Left renal pelvis (tissue), 4 donors: ENCODE results near the gene TMEM44. TPM values are rescaled to one million over a fixed set of nuclear protein-coding genes. Genes with fewer than 3 reads are reported as not detected.
"Not testable (repeated sequence)": the region's sequence is repeated elsewhere in the genome, so short reads cannot be mapped to it uniquely, and the experiment has no call there.

Experiments used
- DNase-seq, 4 donors: peaks; one replicate each; pipeline ENCODE4 v3.0.0-alpha.2; 2013; ENCODE audit warnings: low read depth in 4 of 4, low spot score in 3 of 4
- polyA plus RNA-seq, 4 donors: library from polyadenylated mRNA; unstranded; fragments of 120-200 nt; gene quantifications; one replicate each; pipeline ENCODE4 v1.2.1, GENCODE V29; 2013; ENCODE audit not compliant: insufficient read length in 4 of 4

TMEM44 gene
- polyA plus RNA-seq, 4 donors: 15.7 to 22.9 (median 19.5) TPM

DNA sequence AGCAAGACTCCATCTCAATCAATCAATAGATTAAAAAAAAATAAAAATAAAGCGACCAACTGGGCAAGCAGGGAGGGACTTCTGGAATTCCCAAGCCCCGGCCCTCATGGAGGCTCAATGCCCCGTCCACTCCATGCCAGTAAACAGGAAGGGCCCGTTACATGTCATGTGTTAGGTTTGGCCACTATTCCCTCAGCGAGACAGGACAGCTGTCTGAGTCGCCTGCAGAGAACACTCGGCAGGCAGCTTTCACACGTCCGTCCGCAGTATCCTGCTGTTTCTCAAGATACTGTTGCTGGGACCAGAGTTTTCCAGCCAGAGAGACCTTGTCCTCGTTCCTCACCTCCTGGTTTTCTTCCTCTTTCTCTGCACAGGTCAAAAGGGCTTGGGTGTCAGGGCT is 18.0 kb downstream of the TMEM44 start:
- DNase-seq: no peak

DNA sequence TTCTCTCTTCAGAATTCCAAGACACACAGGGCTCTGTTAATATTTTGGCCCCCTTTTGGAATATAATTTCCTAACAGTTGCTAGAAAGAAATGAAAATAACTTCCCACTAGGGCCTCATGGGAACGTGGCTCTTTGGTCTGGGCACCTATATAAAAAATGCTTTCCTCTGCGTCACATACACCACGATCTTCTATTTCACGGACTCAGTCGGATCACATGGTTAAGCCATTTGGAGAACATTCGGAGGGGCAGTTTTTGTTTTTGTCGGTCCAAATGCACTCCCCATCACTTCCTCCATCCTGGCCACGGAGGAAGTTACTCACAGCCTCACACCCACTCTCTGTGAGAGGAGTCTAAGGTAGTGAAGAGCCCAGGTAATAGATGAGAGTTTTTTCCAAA is 21.0 kb downstream of the TMEM44 start:
- no peak for DNase-seq

DNA sequence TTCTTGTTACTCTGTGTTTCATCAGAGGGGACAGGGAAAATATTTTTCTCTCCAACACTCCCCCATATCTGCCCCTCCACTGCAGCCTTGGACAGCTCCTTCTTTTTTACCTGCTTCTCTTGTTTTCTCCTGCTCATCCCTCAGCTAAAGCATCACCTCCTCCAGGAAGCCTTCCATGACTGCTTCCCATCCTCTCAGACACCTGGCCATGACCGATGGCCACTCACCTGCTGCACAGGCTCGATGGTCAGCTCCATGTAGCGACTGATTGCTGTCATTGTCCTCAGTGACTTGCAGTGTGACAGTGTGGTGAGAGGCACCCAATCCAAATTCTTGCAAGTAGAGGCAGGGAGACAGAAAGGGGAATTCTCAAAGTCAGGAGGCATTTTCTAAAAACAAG is 22.5 kb downstream of the TMEM44 start:
- no peak for DNase-seq

DNA sequence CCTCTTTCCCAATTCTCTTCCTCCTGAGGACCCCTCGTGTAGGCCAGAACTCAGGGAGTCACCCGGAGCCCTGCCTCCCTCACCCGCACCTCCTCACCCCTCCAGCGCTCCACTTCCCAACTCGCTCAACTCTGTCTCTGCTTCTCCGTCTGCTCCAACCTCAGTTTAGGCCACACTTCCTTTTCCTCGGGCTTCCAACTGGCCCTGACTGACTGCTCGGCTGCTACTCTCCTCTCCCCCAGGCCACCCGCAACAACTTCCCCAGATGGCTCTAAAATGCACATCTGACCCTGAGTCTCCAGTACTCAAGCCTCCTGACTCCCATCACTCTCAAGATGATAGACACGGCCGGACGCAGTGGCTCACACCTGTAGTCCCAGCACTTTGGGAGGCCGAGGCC is 23.6 kb downstream of the TMEM44 start:
- DNase-seq: no peak

DNA sequence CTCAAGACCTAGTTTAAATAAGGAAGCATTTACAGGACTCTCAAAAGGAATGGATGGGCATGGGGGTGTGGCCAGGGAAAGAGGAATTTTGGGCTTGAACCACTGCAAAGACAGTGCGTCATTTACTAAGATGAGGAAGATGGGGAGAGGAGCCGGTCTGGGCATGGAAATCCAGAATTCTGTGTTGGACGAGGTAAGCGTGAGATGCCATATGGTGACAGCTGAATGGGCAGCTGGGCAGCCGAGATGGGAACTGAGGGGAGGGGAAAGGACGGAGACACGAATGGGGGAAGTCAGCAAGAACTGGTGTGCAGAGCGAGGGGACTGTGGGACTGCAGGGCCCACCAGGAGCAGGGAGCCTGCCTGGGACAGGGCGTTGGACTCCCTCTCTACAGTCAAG is 24.2 kb downstream of the TMEM44 start:
- no peak for DNase-seq

DNA sequence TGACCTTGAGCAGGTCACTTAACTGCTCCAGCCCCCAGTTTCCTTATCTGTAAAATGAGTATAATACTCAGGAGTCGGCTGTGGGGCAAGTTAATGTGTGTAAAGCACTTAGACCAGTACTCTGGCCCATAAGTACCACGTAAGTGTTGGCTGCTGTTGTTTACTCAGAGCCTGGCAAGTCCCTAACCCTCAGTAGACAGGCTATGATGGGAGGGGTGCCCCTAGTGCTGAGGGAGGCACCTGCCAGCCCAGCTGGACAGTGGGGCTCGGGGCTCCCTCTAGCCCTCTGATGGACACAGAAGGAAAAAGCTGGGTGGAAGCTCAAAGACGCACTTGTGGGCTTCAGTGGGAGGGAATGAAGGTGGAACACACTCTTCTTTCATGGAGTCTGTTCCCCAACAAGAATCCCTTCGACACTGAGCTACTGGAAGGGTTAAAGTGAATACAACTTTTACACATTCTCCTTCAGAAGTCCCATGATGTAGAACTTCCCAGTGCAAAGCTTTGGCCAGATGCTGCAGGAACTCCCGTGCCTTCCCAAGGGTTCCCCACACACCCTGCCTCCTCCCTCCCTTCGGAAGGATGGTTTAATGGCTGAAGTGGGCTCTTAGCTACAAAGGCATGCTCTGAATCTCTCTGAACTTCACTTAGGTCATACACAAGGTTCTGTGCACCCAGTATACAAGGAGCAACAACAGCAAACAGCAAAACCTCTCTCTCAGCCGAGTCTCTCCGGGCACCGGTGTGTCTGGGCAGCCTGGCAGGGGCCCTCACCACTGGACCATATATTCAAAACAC is 25.4 kb downstream of the TMEM44 start:
- DNase-seq: no peak

DNA sequence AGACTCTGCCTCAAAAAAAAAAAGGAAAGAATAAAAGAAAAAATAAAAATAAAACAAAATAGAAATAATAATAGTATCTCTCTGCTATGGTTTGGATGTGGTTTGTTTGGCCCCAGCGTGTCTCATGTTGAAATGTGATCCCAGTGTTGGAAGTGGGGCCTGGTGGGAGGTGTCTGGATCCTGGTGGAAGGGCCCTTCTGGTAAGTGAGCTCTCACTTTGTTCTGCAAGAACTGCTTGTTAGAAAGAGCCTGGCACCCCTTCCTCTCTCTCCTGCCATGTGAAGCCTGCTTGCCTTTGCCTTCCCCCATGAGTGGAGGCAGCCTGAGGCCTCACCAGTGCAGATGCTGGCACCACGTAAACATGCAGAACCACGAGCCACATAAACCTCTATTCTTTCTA is 26.3 kb downstream of the TMEM44 start:
- DNase-seq: no peak

DNA sequence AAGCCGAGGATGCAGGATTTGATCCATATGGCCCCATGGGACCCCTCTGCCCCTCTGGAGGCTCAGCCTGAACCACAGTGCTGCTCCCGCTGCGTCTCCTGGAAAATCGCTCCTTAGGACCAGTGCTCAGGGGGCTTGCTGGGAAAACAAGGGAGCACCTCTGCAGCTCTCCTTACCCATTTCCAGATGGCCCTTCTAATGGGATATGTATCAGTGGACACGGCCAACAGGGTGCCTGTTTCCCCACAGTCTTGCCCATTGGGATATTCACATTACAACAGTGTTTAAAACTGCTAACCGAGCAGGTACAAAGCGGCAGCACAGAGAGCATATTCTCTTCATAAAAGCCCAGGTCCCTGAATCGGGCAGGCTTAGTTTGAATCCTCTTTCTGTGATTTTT is 27.1 kb downstream of the TMEM44 start:
- no peak for DNase-seq

DNA sequence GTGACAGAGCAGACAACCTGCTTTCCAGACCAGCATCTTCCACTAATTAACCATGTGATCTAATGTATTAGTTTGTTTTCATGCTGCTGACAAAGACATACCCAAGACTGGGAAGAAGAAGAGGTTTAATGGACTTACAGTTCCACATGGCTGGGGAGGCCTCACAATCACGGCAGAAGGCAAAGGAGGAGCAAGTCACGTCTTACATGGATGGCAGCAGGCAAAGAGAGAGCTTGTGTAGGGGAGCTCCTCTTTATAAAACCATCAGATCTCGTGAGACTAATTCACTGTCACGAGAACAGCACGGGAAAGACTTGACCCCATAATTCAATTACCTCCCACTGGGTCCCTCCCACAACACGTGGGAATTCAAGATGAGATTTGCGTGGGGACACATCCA is 27.9 kb downstream of the TMEM44 start:
- DNase-seq: not testable (repeated sequence)

DNA sequence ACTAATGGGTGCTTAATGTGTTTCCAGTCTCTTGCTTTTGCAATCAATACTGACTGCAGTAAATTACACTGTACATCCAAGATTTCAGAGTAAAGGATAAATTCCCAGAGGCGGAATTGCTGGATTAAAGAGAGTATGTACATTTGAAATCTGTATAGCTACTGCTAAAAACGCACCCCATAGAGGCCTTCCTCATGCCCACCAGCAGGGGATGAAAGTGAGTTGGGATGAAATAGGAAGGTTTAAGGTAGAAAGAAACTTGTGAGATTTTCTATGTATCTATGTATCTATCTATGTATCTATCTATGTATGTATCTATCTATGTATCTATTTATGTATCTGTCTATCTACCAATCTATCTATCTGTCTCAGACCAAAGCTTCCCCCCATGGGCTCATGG is 28.4 kb downstream of the TMEM44 start:
- DNase-seq: no peak

DNA sequence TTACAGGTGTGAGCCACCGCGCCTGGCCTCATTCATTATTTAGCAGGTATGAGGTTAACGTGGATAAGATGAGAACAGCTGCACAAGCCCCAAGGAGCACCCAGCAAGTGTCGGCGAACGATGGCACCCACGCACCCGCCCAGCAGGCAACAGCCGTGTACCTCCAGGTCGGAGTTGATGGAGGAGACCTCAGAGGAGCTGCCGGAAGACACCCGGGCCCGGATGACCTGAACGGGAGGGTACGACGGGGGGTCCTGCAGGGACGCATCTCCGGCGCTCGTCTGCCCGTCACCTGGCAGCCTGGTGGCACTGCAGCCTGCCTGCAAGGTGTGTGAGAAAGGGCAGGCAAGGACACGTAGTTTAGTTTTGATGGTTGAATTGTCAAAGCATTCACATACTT is 29.1 kb downstream of the TMEM44 start:
- no peak for DNase-seq

DNA sequence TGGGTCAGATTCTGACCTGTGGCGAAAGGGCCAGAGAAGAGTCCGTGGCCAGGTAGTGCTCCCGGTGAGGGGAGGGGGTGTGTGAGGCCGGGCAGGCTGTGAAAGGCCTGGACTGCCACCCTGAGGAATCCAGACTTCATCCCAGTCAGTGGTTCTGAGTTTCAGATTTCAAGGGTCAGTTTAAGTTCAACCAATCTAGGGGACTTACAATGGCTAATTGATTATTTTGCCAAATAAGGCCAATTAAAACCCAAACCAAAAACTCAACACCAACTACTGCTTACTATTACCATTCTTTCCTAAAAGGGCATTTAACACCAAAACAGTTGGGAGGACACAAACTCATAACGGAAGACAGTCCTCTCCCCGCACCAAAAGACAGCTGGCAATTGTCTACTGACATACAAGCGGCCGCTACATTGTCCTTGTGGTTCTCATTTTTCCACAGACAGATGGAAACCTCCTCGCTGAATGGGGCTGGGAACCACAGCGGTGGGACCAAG is 30.5 kb downstream of the TMEM44 start:
- DNase-seq: peak in 3 of 4 donors; percentile 45 to 67 (median 61)

DNA sequence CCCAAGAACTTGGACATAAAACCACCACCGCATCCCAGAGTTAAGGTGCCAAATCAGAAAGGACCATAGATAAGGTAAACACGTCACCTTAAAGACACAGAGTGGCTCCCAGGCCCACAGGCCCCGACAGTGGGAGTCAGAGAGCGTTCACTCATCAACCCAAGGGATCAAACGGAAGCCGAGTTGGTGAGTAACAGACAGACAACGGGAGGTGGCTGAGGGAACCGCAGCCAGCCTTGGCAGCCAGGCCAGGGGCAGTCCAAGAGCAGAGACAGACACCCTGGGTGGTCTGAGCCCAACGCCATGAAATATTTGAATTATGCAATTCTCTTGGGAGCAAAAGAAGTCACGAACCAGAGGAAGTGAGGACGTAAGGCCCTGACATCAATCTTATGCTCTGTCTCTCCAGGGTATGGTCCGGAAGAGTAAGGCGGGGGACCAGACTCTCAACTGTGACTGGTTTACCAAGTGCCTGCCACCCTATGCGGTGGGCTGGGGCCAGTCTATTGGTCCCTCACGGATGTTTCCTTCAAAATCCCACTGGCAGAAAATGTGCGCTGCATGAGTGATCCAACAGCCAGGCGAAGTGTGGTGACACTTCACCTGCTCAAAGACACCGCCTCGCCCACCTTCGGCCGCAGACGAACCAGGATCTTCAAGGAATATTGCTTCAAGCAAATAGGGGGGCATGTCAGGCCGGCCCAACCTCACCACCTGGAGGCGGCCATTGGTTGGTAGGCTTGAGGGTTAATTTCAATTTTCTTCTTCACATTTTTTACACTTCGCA is 34.3 kb downstream of the TMEM44 start:
- no peak for DNase-seq

DNA sequence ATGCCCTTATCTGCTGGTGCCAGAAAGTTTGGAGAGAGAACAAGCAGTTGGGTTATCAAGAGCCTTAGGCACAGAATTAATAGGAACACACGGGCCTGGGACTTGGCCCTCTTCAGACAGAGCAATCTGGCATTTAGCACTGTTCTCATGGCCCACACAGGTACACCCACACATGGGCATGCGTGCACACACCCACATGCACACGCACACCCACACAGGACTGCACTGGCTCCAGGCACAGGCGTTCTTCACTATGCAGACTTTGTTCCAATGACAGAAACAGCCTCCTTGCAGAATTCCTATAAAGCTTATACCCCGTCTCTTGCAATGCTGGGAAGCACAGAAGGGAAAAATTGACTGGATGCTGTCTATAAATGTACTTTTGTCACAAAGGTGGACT is 36.3 kb downstream of the TMEM44 start:
- no peak for DNase-seq

DNA sequence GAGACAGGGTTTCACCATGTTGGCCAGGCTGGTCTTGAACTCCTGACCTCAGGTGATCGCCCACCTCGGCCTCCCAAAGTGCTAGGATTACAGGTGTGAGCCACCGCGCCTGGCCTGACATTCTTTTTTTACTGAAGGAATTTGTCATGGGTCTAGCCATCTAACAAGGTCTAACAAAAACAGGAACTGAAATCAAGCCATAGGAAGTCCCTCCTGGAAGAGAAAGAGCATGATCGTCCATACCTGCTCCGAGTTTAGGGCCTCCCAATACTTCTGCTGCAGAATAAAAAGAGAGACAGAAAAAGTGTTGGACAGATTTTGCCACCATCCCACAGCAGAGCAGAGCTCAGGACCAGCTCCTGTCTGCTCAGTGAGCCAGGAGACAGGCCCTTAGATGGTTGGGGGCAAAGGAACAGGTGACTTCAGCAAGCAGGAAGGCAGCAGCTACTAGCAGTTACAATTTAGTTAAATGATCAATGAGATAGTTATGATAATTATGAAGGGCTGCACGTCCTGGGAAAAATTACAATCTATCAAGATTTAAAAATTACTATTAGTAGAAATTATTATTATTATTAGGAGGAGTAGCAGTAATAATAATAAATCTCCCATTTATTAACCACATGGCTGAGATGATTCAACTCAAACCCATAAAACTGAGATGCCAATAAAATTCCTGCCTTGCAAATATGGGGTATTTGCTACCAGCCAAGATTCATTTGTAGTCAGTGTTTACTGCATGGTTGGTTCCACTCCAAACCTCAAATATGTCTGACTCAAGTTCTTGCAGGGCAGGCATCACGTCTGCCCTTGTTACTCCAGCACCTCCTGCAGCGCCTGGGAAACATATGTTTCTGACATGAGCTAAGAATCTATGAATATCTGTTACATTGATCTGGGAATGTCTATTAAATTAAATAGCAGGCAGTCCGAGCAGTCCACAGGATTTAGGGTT is 40.1 kb downstream of the TMEM44 start:
- no peak for DNase-seq

DNA sequence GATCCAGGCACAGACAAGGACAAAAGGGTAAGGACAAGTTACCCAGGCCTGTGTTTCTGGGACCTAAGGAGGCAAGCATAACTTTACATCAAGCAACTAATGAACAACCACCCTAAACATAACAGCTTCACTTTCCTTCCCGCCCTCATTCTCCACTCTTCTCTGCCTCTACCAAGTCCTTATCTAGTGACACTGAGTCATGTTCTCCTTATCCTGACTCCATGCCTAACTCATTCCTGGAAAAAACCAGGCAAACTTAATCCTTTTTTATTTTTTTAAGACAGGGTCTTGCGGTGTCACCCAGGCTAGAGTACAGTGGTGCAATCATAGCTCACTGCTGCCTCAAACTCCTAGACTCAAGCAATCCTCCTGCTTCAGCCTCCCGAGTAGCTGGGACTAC is 44.5 kb downstream of the TMEM44 start:
- no peak for DNase-seq

DNA sequence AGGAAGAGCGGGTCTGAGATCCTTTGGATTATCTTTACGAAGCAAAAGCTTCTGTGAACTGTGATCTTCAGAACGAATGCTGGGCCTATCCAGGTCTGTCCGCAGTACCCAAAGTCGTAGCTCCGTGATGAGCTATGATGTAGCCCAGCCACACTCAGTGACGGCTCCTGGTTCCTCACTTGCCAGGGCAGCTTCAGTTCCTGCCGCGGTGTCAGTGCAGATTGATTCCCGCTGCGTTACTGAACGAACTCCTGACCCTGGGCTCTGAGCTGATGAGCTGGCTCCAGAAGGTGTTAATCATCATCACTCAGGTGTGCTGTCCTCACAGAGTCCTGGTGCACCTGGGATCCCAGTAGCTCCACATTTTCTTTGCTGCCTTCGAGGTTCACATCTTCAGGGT is 45.0 kb downstream of the TMEM44 start:
- no peak for DNase-seq

DNA sequence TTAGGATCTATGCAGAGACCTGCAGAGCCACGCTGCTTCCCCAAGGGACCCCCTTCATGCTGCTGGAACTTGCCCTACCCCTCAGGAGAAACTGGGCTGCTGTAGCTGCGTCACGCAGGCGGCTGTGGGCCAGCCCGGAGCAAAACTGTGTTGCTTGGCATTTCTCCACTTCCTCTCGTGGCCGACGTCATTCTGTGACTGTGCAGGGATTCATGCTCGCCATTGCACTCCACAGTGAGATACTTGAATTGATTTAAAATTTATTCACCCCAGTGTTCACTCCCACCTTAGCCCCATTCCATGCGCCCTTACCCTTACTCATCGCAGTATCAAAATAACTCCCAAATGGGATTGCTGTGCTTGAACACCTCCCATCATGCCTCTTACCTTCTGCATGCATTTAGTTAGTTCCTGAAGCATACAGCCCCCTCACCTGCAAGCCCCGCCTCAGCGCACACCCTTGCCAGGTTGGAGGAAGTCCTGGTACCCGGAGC is 45.7 kb downstream of the TMEM44 start:
- no peak for DNase-seq

DNA sequence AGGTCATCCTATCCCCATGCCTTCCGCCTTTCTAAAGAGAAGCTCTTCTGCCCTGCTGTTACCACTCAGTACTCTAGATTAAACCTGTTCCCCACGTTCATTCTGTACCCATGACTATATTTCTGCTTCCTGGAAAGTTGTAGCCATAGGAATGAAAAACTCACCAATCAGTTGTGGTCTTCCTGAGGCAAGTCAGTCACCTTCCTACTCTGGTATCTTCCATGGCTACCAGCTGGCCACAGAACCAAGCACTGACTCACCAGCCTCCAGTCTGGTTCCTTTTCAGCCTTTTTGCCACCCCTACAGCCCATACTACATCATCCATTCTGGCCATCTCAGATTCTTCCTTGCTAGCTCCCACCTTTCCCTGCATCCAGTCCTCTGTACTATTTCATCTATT is 46.4 kb downstream of the TMEM44 start:
- no peak for DNase-seq

DNA sequence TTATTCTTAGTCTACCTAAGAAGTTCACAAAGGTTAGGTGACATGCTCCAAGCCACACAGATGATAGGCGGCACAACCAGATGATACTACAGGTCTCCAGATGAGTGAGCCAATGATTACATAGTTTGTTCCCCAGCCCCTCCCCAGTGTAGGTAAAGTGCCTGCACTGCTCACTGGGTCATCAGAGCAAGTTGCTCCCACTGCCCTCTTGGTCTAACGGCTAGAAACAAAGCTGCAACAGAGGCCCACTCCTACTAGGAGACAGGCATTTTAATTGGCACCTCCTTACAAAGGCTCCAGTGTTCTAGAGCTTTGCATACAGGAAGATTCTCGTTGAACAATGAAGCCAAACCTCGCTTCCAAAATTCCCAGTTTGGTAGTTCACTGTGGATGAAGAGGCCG is 47.3 kb downstream of the TMEM44 start:
- no peak for DNase-seq

DNA sequence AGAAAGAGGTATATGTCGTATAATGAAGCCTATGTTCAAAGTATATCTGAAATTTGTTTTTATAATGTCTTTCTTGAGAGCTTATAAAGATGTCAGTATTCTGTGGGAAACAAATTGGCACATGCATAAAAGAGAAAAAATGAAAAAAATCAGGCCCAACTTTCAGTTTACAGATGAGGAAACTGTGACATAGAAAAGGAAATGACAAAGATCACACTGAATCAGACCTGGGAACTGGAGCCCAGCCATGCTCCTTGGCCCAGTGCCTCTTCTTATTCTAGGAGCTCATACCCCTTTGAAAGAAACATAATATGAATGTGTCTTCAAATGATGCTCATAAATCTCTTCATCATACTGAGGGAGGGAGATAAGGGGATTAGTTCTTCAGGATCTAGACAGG is 48.4 kb downstream of the TMEM44 start:
- no peak for DNase-seq
